ENCODE data around the gene ING3. TPM values are rescaled to one million over a fixed set of nuclear protein-coding genes. Genes with fewer than 3 reads are reported as not detected.

ING3 gene
- total RNA-seq, 2 experiments from 2014 or later, result 21.7 to 24.1 TPM

DNA sequence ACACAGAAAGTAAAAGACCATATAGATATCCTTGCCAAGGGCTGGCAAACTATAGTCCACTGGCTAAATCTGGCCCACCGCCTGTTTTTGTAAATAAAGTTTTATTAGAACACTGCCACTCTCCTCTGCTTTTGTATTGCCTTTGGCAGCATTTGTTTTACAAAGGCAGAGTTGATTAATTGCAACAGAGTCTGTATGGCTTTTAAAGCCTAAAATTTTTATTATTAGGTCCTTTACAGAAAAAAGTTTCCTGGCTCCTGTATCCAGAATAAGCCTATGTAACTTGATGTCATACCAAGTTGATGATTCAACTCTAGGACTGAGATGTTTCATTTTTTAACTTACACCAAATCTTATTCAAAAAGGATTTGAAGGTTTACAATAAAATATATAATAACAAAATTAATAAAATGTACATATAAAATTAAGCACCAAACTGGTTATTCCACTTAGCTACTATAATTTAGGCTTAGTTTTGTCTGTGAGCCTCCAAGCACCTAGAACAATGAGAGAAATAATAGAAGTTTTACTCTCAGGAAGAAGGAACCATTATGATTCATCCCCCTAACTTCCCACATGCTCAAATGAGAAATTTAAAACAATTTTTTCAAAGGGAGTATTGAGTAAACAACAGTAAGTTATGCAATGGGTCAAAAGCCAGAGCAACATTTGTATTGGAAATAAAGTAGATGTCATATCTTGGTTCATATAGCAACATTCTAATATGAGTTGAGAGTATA is 69.8 kb downstream of the ING3 start:
- ChIA-PET CTCF (no interaction called here), POLR2A (no interaction called here)
- TF ChIP-seq, protein P1, sequence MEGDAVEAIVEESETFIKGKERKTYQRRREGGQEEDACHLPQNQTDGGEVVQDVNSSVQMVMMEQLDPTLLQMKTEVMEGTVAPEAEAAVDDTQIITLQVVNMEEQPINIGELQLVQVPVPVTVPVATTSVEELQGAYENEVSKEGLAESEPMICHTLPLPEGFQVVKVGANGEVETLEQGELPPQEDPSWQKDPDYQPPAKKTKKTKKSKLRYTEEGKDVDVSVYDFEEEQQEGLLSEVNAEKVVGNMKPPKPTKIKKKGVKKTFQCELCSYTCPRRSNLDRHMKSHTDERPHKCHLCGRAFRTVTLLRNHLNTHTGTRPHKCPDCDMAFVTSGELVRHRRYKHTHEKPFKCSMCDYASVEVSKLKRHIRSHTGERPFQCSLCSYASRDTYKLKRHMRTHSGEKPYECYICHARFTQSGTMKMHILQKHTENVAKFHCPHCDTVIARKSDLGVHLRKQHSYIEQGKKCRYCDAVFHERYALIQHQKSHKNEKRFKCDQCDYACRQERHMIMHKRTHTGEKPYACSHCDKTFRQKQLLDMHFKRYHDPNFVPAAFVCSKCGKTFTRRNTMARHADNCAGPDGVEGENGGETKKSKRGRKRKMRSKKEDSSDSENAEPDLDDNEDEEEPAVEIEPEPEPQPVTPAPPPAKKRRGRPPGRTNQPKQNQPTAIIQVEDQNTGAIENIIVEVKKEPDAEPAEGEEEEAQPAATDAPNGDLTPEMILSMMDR (IDR thresholded peaks at IDR 0.05), result no peak
- ATAC-seq, result no peak
- no peak for DNase-seq
- intact Hi-C loops (cut with micrococcal nuclease), result no loop called here
- peaks cover 2% of the 10 kb centered on the region for H3K27me3 Mint-ChIP-seq
- no peaks in the 10 kb centered on the region for H3K9me3 Mint-ChIP-seq
- H3K4me3 Mint-ChIP-seq, result no peak overlapping the region
- no peaks in the 10 kb centered on the region for H3K4me1 Mint-ChIP-seq (ENCODE audit: low read depth)
- no peak overlapping the region for H3K27ac Mint-ChIP-seq
- H3K36me3 Mint-ChIP-seq (ENCODE audit: low read depth), result no peaks in the 10 kb centered on the region

DNA sequence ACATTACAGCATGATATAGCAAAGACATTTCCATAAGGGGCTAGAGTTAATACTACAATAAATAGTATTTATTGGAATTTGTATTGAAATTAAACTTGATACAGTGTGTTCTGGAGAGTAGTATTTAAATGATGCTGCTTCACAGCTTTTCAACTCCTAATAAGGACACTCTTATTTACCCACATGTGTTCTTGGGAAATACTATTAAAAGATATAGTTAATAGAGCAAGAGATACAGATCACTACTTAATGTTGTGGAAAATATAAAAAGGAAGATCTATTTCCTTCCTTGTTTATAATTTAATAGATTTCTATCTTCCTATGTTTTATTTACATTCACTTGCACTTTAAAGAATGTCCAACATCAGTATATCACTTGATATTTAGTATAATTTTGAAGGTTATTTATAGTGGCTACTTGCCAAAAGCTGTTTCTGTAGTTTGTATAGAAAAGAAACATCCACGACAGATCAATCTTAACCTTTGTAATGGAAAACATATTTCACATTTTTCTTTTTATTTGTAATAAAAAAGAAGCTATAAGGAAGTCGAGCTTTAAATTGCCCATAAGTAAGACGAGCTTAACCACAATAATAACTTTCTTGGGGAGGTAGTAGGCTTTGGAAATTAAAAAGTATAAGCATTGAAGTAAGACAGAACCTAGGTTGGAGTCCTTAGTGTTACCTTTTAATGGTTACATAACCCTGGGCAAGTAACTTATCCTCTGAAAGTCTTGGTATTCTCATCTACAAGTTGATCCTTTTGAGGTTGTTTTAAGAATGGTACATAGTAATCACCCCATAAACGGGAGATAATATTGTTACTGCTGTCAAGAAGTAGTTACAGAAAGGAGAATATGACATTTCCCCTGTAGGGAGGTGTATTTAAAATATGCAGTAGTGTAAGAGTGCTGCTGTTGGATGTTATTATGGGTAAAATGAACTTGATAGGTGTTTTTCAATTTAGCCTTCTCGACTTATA is 70.7 kb downstream of the ING3 start:
- ATAC-seq (no peak), DNase-seq (no peak)
- ChIA-PET POLR2A (no interaction called here), CTCF (no interaction called here)
- peaks cover 6% of the 10 kb centered on the region for H3K27me3 Mint-ChIP-seq
- TF ChIP-seq, protein P1 (IDR thresholded peaks at IDR 0.05), result no peak
- H3K4me1 Mint-ChIP-seq (ENCODE audit: low read depth), result no peaks in the 10 kb centered on the region
- no peak overlapping the region for H3K27ac Mint-ChIP-seq
- H3K9me3 Mint-ChIP-seq, result no peaks in the 10 kb centered on the region
- no peaks in the 10 kb centered on the region for H3K36me3 Mint-ChIP-seq (ENCODE audit: low read depth)
- no peak overlapping the region for H3K4me3 Mint-ChIP-seq
- intact Hi-C loops (cut with micrococcal nuclease), result no loop called here

DNA sequence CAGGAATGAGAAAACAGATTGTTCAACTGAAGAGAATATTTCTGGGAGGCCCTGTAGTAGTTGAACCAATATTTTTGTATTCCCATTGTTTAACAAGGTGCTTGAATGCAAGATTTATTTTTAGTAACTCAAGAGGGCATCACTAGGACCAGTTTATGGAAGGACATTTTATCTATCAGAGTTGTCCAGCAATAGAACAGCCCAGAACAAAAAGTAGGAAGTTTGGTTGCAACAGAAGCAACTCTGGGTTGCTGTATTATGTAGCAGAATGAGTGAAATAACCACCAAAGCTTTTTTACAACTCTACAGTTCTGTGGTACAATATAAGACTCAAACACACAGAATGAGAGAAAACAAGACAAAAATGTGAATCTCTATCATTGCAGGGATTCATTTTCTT is 72.6 kb downstream of the ING3 start:
- Mint-ChIP-seq H3K4me3 (no peak overlapping the region), H3K27ac (no peak overlapping the region), H3K9me3 (no peaks in the 10 kb centered on the region), H3K27me3 (peaks cover 6% of the 10 kb centered on the region), H3K4me1 (ENCODE audit: low read depth) (no peaks in the 10 kb centered on the region), H3K36me3 (ENCODE audit: low read depth) (no peaks in the 10 kb centered on the region)
- intact Hi-C loops (cut with micrococcal nuclease), result no loop called here
- no peak for ATAC-seq
- ChIA-PET CTCF (no interaction called here), POLR2A (no interaction called here)
- TF ChIP-seq, protein P1 (IDR thresholded peaks at IDR 0.05), result no peak
- DNase-seq, result no peak

DNA sequence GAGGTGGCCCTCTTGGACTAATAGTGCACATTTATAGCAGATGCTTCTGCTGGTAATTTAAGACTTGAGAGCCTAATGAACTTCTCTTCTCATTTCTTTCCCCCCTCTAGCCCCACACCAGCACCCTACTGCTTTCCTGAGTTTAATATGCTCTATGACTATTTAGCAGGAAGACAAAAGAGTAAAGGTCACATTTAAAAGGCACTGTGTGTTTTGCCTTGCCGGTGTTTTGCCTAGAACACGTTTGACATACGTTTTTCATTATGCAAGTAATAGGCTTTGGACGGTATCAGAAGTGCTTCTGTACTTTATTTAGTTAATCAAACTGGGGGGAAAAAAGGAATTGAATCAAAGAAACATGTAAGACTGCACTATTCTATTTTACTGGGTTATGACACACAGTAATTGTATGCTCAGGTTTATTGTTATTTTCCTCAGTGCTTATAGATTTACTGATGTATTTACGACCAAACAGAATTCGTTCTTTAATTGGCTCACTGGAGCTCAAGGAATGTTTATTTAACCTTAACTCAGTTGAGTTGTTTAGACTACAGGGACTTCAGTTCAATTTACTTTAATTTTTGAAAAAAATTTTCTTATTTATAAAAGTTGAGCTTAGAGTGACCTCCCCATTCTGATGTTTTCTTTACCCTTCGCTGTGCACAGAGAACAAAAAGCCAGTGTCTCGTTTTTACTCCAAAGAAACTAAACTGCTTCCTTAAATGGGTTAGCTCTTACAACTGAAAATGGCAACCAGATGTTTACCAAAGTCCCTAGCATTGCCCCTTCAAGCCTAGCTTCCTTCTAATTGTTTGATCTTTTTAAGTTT is 73.3 kb downstream of the ING3 start:
- no peaks in the 10 kb centered on the region for H3K36me3 Mint-ChIP-seq (ENCODE audit: low read depth)
- H3K27me3 Mint-ChIP-seq, result peaks cover 6% of the 10 kb centered on the region
- no peaks in the 10 kb centered on the region for H3K9me3 Mint-ChIP-seq
- H3K27ac Mint-ChIP-seq, result no peak overlapping the region
- no peak overlapping the region for H3K4me3 Mint-ChIP-seq
- POLR2A ChIA-PET, result interaction anchor here (0.8 kb wide), 1 partner anchor 8 kb away, joined by 3 read pairs; no protein-coding TSS in a partner anchor
- ATAC-seq, result no peak
- TF ChIP-seq, protein P1 (IDR thresholded peaks at IDR 0.05), result no peak
- CTCF ChIA-PET, result interaction anchor here (0.8 kb wide), 1 partner anchor 8 kb away, joined by 3 read pairs; no protein-coding TSS in a partner anchor
- DNase-seq, result no peak
- intact Hi-C loops (cut with micrococcal nuclease), result no loop called here
- H3K4me1 Mint-ChIP-seq (ENCODE audit: low read depth), result no peaks in the 10 kb centered on the region

All from activated CD8-positive, alpha-beta T cell treated with anti-CD3 and anti-CD28 coated beads for 36 hours (primary cell).